CD4-positive, alpha-beta T cell (primary cell): ENCODE measurements around the gene MYRFL. TPM values are rescaled to one million over a fixed set of nuclear protein-coding genes. Genes with fewer than 3 reads are reported as not detected.

ENCODE experiments used
- ATAC-seq: fragments of 200-7000 bp; cut with Tn5 transposase; one replicate; pipeline ENCODE4 v1.10.0; 2022; ENCODE audit warnings: mild to moderate bottlenecking; ENCODE audit not compliant: poor library complexity
- CTCF ChIA-PET: fragments of 350-600 bp; sonication (Branson Sonifier 250); formaldehyde crosslinking; loops from one replicate; lab custom pipeline; 2021; ENCODE audit warnings: antibody characterized with exemption, inconsistent platforms; lab: Charles Lee
- POLR2A ChIA-PET: fragments of 350-600 bp; sonication (Branson Sonifier 250); formaldehyde crosslinking; loops from one replicate; lab custom pipeline; 2021; ENCODE audit warnings: antibody characterized with exemption, inconsistent platforms; lab: Charles Lee
- DNase-seq, 14 experiments: peaks; one replicate each; pipeline ENCODE4 v3.0.0-alpha.2; 2013 to 2020; ENCODE audit warnings: mixed read lengths in 2 of 14
- H3K27ac ChIP-seq, 2 donors: one replicate each; pipeline versions ENCODE4 v1.5.1 to v1.7.0; 2013; ENCODE audit warnings: low read length in 2 of 2, low read depth in 1 of 2, mild to moderate bottlenecking in 1 of 2
- H3K27me3 ChIP-seq, 2 experiments: 1 replicate in 1 of 2; 2 replicates in 1 of 2; pipeline versions ENCODE4 v1.6.1 to v1.7.0; 2013; ENCODE audit warnings: low read length in 2 of 2, control low read depth in 1 of 2, mild to moderate bottlenecking in 1 of 2, moderate library complexity in 1 of 2; ENCODE audit not compliant: insufficient read depth in 2 of 2, control insufficient read depth in 1 of 2
- H3K36me3 ChIP-seq: one replicate; pipeline ENCODE4 v1.6.1; 2013; ENCODE audit warnings: low read length, control low read depth; ENCODE audit not compliant: insufficient read depth
- H3K4me1 ChIP-seq: one replicate; pipeline ENCODE4 v1.6.1; 2013; ENCODE audit warnings: low read length, control low read depth; ENCODE audit not compliant: insufficient read depth
- H3K4me3 ChIP-seq: one replicate; pipeline ENCODE4 v1.5.1; 2013; ENCODE audit warnings: mild to moderate bottlenecking, low read length, moderate library complexity
- H3K9me3 ChIP-seq, 2 experiments: 1 replicate in 1 of 2; 2 replicates in 1 of 2; pipeline versions ENCODE4 v1.6.1 to v1.7.0; 2013; ENCODE audit warnings: low read length in 2 of 2, mild to moderate bottlenecking in 2 of 2, control low read depth in 1 of 2, moderate library complexity in 1 of 2; ENCODE audit not compliant: control insufficient read depth in 1 of 2, insufficient read depth in 1 of 2
- H3K27ac Mint-ChIP-seq: one replicate; pipeline ENCODE4 v1.8.0; 2020; ENCODE audit warnings: mixed read lengths
- H3K27me3 Mint-ChIP-seq: one replicate; pipeline ENCODE4 v1.8.0; 2021; ENCODE audit warnings: mixed read lengths
- H3K36me3 Mint-ChIP-seq: one replicate; pipeline ENCODE4 v1.8.0; 2021; ENCODE audit warnings: low read depth, mixed read lengths
- H3K4me1 Mint-ChIP-seq: one replicate; pipeline ENCODE4 v1.8.0; 2021; ENCODE audit warnings: low read depth, mixed read lengths
- H3K4me3 Mint-ChIP-seq: one replicate; pipeline ENCODE4 v1.8.0; 2020; ENCODE audit warnings: mild to moderate bottlenecking, mixed read lengths
- H3K9me3 Mint-ChIP-seq: one replicate; pipeline ENCODE4 v1.8.0; 2020; ENCODE audit warnings: mixed read lengths
- intact Hi-C, 2 experiments: fragments of 100-400 bp; cut with DNase I in 1 of 2; cut with micrococcal nuclease in 1 of 2; formaldehyde crosslinking; loops; one replicate each; pipeline versions ENCODE4 v1.15.1 to v1.9.0; 2023 to 2025; cut with DNase I, micrococcal nuclease
- total RNA-seq, 174 experiments: library from RNA in 2 of 174; stranded (reverse) in 2 of 174; gene quantifications; one replicate each; pipeline ENCODE4 v1.2.3 and lab custom pipeline; 2021 to 2026
- TF ChIP-seq, protein P1 (sequence below): fragments of 200-600 bp; IDR thresholded peaks from one replicate; pipeline ENCODE4 v1.8.0; 2022; ENCODE audit warnings: antibody characterized with exemption, mild to moderate bottlenecking

Gene MYRFL
- total RNA-seq, 2 experiments from 2014 or later: not detected

DNA sequence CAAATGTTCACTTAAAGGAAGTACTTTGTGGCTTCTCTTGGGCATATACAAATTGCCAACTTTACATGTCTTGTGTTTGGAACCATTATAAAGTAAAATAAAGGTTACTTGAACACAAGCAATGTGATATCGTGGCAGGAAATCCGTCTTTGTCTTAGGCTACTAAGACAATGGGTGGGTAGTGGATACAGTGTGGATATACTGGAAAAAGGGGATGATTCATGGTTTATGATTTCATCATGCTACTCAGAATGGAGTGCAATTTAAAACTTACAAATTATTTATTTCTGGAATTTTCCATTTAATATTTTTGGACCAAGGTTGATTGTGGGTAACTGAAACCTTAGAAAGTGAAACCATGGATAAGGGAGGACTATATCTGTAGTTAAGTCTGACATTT, 48.4 kb downstream of the MYRFL start:
- Mint-ChIP-seq H3K4me1 (no peaks in the 10 kb centered on the region), H3K27me3 (peaks cover 40% of the 10 kb centered on the region), H3K27ac (no peak overlapping the region), H3K4me3 (no peak overlapping the region), H3K36me3 (no peaks in the 10 kb centered on the region), H3K9me3 (no peaks in the 10 kb centered on the region)
- Histone ChIP-seq H3K27me3 (peaks cover 0 to 2% of the 10 kb centered on the region in 2 experiments), H3K27ac (no peak overlapping the region), H3K4me3 (no peak overlapping the region), H3K36me3 (no peaks in the 10 kb centered on the region), H3K9me3 (no peaks in the 10 kb centered on the region), H3K4me1 (no peaks in the 10 kb centered on the region)
- ATAC-seq: no peak
- ChIA-PET POLR2A (no interaction called here), CTCF (no interaction called here)
- DNase-seq: no peak
- intact Hi-C loops: loop anchor here in 1 of 2 experiments (10.0 kb wide), 2 partner anchors 1761 to 1871 kb away; no protein-coding TSS in a partner anchor
- TF ChIP-seq, protein P1, sequence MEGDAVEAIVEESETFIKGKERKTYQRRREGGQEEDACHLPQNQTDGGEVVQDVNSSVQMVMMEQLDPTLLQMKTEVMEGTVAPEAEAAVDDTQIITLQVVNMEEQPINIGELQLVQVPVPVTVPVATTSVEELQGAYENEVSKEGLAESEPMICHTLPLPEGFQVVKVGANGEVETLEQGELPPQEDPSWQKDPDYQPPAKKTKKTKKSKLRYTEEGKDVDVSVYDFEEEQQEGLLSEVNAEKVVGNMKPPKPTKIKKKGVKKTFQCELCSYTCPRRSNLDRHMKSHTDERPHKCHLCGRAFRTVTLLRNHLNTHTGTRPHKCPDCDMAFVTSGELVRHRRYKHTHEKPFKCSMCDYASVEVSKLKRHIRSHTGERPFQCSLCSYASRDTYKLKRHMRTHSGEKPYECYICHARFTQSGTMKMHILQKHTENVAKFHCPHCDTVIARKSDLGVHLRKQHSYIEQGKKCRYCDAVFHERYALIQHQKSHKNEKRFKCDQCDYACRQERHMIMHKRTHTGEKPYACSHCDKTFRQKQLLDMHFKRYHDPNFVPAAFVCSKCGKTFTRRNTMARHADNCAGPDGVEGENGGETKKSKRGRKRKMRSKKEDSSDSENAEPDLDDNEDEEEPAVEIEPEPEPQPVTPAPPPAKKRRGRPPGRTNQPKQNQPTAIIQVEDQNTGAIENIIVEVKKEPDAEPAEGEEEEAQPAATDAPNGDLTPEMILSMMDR: no peak

DNA sequence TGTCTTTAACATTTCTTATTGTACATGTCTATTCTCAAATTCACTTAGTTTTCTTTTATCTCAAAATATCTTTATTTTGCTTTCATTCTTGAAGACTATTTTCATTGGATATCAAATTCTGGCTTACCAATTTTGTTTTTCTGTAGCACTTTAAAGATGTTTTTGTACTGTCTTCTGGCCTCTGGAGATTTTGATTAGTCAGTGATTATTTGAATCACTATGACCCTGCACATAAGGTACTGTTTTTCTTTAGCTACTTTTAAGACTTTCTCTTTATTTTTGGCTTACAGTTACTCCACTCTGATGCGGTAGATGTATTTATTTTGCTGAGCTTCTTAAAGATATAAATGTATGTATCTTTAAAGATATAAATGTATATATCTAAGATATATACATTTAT, 49.6 kb downstream of the MYRFL start:
- no peaks in the 10 kb centered on the region for H3K4me1 ChIP-seq
- intact Hi-C loops: loop anchor here in 1 of 2 experiments (10.0 kb wide), 2 partner anchors 1760 to 1870 kb away; no protein-coding TSS in a partner anchor
- no peak overlapping the region for H3K27ac ChIP-seq
- CTCF ChIA-PET: no interaction called here
- no peak overlapping the region for H3K4me3 Mint-ChIP-seq
- no peak for ATAC-seq
- peaks cover 7% of the 10 kb centered on the region for H3K4me1 Mint-ChIP-seq
- no peak overlapping the region for H3K4me3 ChIP-seq
- H3K27me3 ChIP-seq: peaks cover 0 to 2% of the 10 kb centered on the region in 2 experiments
- H3K27ac Mint-ChIP-seq: no peak overlapping the region
- POLR2A ChIA-PET: no interaction called here
- DNase-seq: no peak
- H3K9me3 Mint-ChIP-seq: no peaks in the 10 kb centered on the region
- H3K36me3 ChIP-seq: no peaks in the 10 kb centered on the region
- no peaks in the 10 kb centered on the region for H3K9me3 ChIP-seq
- H3K27me3 Mint-ChIP-seq: peaks cover 48% of the 10 kb centered on the region
- TF ChIP-seq, protein P1: no peak
- H3K36me3 Mint-ChIP-seq: no peaks in the 10 kb centered on the region

DNA sequence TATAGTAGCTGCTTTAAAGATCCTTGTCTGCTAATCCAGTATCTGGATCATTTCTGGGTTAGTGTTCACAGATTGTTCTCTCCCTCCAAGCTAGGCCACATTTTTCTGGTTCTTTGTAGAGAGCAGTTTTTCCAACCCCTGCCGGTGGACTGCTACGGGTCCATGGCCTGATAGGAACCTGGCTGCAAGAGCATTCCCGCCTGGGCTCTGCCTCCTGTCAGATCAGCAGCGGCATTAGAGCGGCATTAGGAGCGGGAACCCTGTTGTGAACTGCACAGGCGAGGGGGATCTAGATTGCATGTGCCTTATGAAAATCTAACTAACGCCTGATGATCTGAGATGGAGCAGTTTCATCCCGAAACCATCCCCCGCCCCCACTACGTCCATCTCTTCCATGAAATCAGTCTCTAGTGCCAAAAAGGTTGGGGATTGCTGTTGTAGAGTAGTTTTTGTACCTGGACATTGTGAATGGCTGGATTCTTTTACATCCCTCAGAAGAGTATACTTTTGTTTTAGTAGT, 50.4 kb downstream of the MYRFL start:
- no peak overlapping the region for H3K4me3 ChIP-seq
- Mint-ChIP-seq H3K4me3 (no peak overlapping the region), H3K36me3 (no peaks in the 10 kb centered on the region), H3K27ac (no peak overlapping the region), H3K4me1 (peaks cover 7% of the 10 kb centered on the region), H3K27me3 (peaks cover 48% of the 10 kb centered on the region), H3K9me3 (no peaks in the 10 kb centered on the region)
- TF ChIP-seq, protein P1: no peak
- intact Hi-C loops: loop anchor here in 1 of 2 experiments (10.0 kb wide), 2 partner anchors 1759 to 1869 kb away; no protein-coding TSS in a partner anchor
- no peaks in the 10 kb centered on the region for H3K4me1 ChIP-seq
- DNase-seq (no peak), ATAC-seq (no peak)
- H3K36me3 ChIP-seq: no peaks in the 10 kb centered on the region
- H3K27me3 ChIP-seq: peaks cover 0 to 2% of the 10 kb centered on the region in 2 experiments
- no peaks in the 10 kb centered on the region for H3K9me3 ChIP-seq
- H3K27ac ChIP-seq: no peak overlapping the region
- CTCF ChIA-PET: no interaction called here
- POLR2A ChIA-PET: no interaction called here
